ENCODE data around the gene CRIP1. TPM values are rescaled to one million over a fixed set of nuclear protein-coding genes. Genes with fewer than 3 reads are reported as not detected.

The CRIP1 gene
- total RNA-seq, 1 experiment from 2014 or later = 6.9 TPM

DNA sequence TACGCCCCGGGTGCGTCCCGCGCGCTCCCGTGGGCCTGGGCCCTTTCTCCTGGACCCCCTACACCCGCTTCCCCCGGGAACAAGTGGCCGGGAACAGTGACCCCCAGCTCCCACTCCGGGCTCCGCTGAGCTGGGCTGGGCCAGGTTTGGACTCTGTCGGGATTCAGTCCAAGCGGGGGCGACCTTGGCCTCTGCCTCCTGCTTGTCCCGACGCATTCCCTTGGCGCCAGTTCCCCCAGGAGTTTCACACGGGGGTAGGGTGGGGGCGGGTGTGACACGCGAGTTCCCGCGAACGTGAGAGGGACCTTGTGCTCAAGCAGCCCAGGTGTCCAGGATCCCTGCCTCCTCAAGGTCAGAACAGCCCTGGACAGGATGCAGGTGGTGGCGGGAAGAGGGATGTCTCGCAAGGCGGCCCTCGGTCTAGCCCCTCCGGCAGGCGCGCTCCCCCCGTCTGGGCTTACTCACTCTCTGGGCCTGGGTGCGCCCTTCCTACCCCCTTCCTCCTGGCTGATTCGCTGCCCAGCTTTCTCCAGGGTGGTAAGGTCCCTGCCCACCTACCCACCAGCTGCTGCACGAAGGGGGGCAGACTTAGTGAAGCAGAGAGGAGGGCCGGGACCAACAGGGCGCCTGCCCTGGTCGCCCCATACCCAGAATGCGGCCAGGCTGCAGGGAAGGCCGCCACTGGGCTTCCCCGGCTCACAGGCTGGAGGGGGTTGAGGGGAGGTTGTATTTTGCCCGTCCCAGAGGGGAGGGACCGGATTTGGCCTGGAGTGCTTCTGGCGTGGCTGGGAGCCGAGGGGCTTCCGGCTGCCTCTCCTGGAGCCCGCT is 11.2 kb upstream of the CRIP1 start:
- H2BK120ac ChIP-seq (ENCODE audit: low read depth, low read length, poor library complexity, severe bottlenecking) = no peak overlapping the region
- peak; percentile 67 for DNase-seq
- no peak overlapping the region for H2BK5ac ChIP-seq (ENCODE audit: insufficient read length, low read length)
- no peak overlapping the region for H2BK15ac ChIP-seq (ENCODE audit: low read depth, low read length)
- no peaks in the 10 kb centered on the region; the same call in 1 of the 2 replicates for H3K4me1 ChIP-seq (ENCODE audit: insufficient read depth, low read length)
- H3K4me2 ChIP-seq (ENCODE audit: insufficient read depth, insufficient read length, low read length) = peak overlapping the region; percentile 25
- H3K14ac ChIP-seq (ENCODE audit: insufficient read depth, low read length) = no peak overlapping the region
- H3K18ac ChIP-seq (ENCODE audit: insufficient read length, low read depth, low read length) = peak overlapping the region; percentile 8
- no peaks in the 10 kb centered on the region for H3K79me1 ChIP-seq (ENCODE audit: insufficient read depth, low read depth, low read length, poor library complexity, severe bottlenecking)
- peaks cover 47% of the 10 kb centered on the region for H3K27me3 Mint-ChIP-seq (ENCODE audit: low read depth)
- peak overlapping the region; percentile 48 to 73 for H3K4me3 Mint-ChIP-seq
- no peak overlapping the region for H3K27ac ChIP-seq (ENCODE audit: insufficient read length, low read depth, low read length)
- peaks cover 8% of the 10 kb centered on the region for H3K23me2 ChIP-seq (ENCODE audit: insufficient read length, low read depth, low read length, poor library complexity, severe bottlenecking)
- H3K36me3 Mint-ChIP-seq (ENCODE audit: insufficient read depth in 1 of 3, low read depth in 3 of 3) = no peaks in the 10 kb centered on the region
- H3K9ac ChIP-seq (ENCODE audit: extremely low read depth, insufficient read length, low read length) = no peak overlapping the region
- no peak overlapping the region for H4K8ac ChIP-seq (replicated peaks; ENCODE audit: insufficient read length, low read depth, low read length)
- H3K4ac ChIP-seq (ENCODE audit: low read depth, low read length) = no peak overlapping the region
- H3K9me3 ChIP-seq (ENCODE audit: control insufficient read depth, low read depth, low read length) = no peaks in the 10 kb centered on the region
- H4K91ac ChIP-seq (ENCODE audit: insufficient read length, low read depth, low read length) = no peak overlapping the region
- no peak overlapping the region for H3K23ac ChIP-seq (ENCODE audit: insufficient read length, low read depth, low read length)
- no peak overlapping the region for H3T11ph ChIP-seq (ENCODE audit: low read length)
- H3K79me2 ChIP-seq (ENCODE audit: insufficient read depth, low read length) = no peaks in the 10 kb centered on the region
- H4K5ac ChIP-seq (ENCODE audit: insufficient read length, low read depth, low read length) = no peak overlapping the region
- peak overlapping the region; percentile 29 for H2BK12ac ChIP-seq (ENCODE audit: insufficient read length, low read depth, low read length)
- H3K27me3 ChIP-seq (ENCODE audit: insufficient read depth, low read length) = peaks cover 33% of the 10 kb centered on the region
- no CpG with 5 or more reads among the region's 48 CpGs for WGBS (ENCODE audit: extremely low coverage, insufficient read length, low lambda C conversion rate)
- no peak overlapping the region for H3K27ac Mint-ChIP-seq
- H3K56ac ChIP-seq (ENCODE audit: insufficient read length, low read depth, low read length) = no peak overlapping the region
- H3K9me3 Mint-ChIP-seq = peaks cover 0 to 3% of the 10 kb centered on the region in 2 experiments; a peak in 1 of 5 replicates
- H3K4me1 Mint-ChIP-seq = peaks cover 0 to 22% of the 10 kb centered on the region in 2 experiments; a peak in 2 of 4 replicates
- H2AK5ac ChIP-seq (ENCODE audit: insufficient read length, low read length) = no peak overlapping the region
- no peaks in the 10 kb centered on the region for H4K20me1 ChIP-seq (ENCODE audit: control insufficient read depth, insufficient read depth, insufficient read length)
- H2BK20ac ChIP-seq (ENCODE audit: low read depth, low read length, poor library complexity, severe bottlenecking) = no peak overlapping the region
- TF ChIP-seq, protein P1, sequence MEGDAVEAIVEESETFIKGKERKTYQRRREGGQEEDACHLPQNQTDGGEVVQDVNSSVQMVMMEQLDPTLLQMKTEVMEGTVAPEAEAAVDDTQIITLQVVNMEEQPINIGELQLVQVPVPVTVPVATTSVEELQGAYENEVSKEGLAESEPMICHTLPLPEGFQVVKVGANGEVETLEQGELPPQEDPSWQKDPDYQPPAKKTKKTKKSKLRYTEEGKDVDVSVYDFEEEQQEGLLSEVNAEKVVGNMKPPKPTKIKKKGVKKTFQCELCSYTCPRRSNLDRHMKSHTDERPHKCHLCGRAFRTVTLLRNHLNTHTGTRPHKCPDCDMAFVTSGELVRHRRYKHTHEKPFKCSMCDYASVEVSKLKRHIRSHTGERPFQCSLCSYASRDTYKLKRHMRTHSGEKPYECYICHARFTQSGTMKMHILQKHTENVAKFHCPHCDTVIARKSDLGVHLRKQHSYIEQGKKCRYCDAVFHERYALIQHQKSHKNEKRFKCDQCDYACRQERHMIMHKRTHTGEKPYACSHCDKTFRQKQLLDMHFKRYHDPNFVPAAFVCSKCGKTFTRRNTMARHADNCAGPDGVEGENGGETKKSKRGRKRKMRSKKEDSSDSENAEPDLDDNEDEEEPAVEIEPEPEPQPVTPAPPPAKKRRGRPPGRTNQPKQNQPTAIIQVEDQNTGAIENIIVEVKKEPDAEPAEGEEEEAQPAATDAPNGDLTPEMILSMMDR (conservative IDR thresholded peaks at IDR 0.05) = no peak
- H2AFZ ChIP-seq (ENCODE audit: low read length) = no peak overlapping the region
